A549 (cell line): ENCODE data around the gene CFAP119. TPM values are rescaled to one million over a fixed set of nuclear protein-coding genes. Genes with fewer than 3 reads are reported as not detected.
A peak's percentile ranks its signal among the peaks of the same experiment; 100 is the strongest.

ENCODE experiments used
- ATAC-seq, 2 experiments: fragments of 200-7000 bp in 1 of 2; fragments of >200 bp in 1 of 2; cut with Nextera tagmentation in 1 of 2; cut with Tn5 transposase in 1 of 2; 3 replicates each; pipeline versions ENCODE4 v1.8.0 to v1.9.1; 2018 to 2020; ENCODE audit warnings: mild to moderate bottlenecking in 1 of 2, moderate library complexity in 1 of 2
- CTCF ChIA-PET: fragments of 300-600 bp; sonication (Branson Sonifier 250); formaldehyde crosslinking; extraction: SDS; loops from one replicate; lab custom pipeline; 2021; ENCODE audit warnings: antibody characterized with exemption, inconsistent platforms; lab: Yijun Ruan, JAX
- POLR2A ChIA-PET: fragments of 350-600 bp; formaldehyde crosslinking; extraction: SDS; loops from one replicate; lab custom pipeline; 2021; ENCODE audit warnings: antibody characterized with exemption, inconsistent platforms; lab: Yijun Ruan, JAX
- DNase-seq, 2 experiments: peaks; one replicate each; pipeline versions ENCODE4 v3.0.0 to v3.0.0-alpha.2; 2011 to 2016; ENCODE audit warnings: low read depth in 1 of 2, low spot score in 1 of 2
- FAIRE-seq: peaks from 2 replicates; lab custom pipeline; 2011; peaks lifted over from hg19 to GRCh38; lab: Jason Lieb, UNC
- H3K27ac ChIP-seq, 2 experiments: fragments of >200 bp; sonication (Bioruptor Twin); formaldehyde crosslinking; 3 replicates each; pipeline ENCODE4 v1.5.1; 2016 to 2017
- H3K4me1 ChIP-seq: fragments of >200 bp; sonication (Bioruptor Twin); formaldehyde crosslinking; 3 replicates; pipeline ENCODE4 v1.6.1; 2016
- H3K4me2 ChIP-seq: fragments of >200 bp; sonication (Bioruptor Twin); formaldehyde crosslinking; 3 replicates; pipeline ENCODE4 v1.6.1; 2016
- H3K4me3 ChIP-seq: fragments of >200 bp; sonication (Bioruptor Twin); formaldehyde crosslinking; 3 replicates; pipeline ENCODE4 v1.5.1; 2016
- H3K9me3 ChIP-seq: fragments of >200 bp; sonication (Bioruptor Twin); formaldehyde crosslinking; 3 replicates; pipeline ENCODE4 v1.6.1; 2016
- CBX8 ChIP-seq: fragments of 200-600 bp; sonication (generic); IDR thresholded peaks from 2 replicates; pipeline ENCODE4 v1.6.1; 2016
- CEBPB ChIP-seq, 2 experiments: fragments of >200 bp in 1 of 2; sonication (Bioruptor Twin) in 1 of 2; formaldehyde crosslinking in 1 of 2; IDR thresholded peaks; 2 replicates each; pipeline ENCODE4 v1.6.1; 2012 to 2016
- EHF ChIP-seq: fragments of 250-450 bp; sonication (Bioruptor Pico); IDR thresholded peaks from 2 replicates; pipeline ENCODE4 v1.5.0; 2020; ENCODE audit warnings: mild to moderate bottlenecking
- EP300 ChIP-seq, 2 experiments: fragments of >200 bp; sonication (Bioruptor Twin); formaldehyde crosslinking; IDR thresholded peaks; 2 replicates in 1 of 2; 3 replicates in 1 of 2; pipeline ENCODE4 v1.6.1; 2016 to 2017
- FOSL2 ChIP-seq, 2 experiments: fragments of 450-650 bp in 1 of 2; fragments of >200 bp in 1 of 2; sonication (Bioruptor Twin) in 1 of 2; formaldehyde crosslinking; IDR thresholded peaks; 2 replicates each; pipeline versions ENCODE4 v1.5.0 to v1.6.1; 2016 to 2020; ENCODE audit warnings: mild to moderate bottlenecking in 1 of 2, moderate library complexity in 1 of 2
- HDAC2 ChIP-seq: fragments of 200-600 bp; sonication (generic); IDR thresholded peaks from 2 replicates; pipeline ENCODE4 v1.6.1; 2016
- HOXB5 ChIP-seq: fragments of 250-450 bp; sonication (Bioruptor Pico); IDR thresholded peaks from 2 replicates; pipeline ENCODE4 v1.5.0; 2020; ENCODE audit warnings: mild to moderate bottlenecking, moderate library complexity
- JUN ChIP-seq, 2 experiments: fragments of >200 bp; sonication (Bioruptor Twin); formaldehyde crosslinking; IDR thresholded peaks; 2 replicates in 1 of 2; 3 replicates in 1 of 2; pipeline ENCODE4 v1.6.1; 2016 to 2017
- KDM1A ChIP-seq: fragments of 200-600 bp; sonication (generic); IDR thresholded peaks from 2 replicates; pipeline ENCODE4 v1.6.1; 2016; ENCODE audit warnings: low read depth, mild to moderate bottlenecking
- MAFK ChIP-seq: fragments of 450-650 bp; IDR thresholded peaks from 2 replicates; pipeline ENCODE4 v1.6.1; 2014; ENCODE audit not compliant: partially characterized antibody
- MYC ChIP-seq: IDR thresholded peaks from 2 replicates; pipeline ENCODE4 v1.6.1; 2012; ENCODE audit warnings: mild to moderate bottlenecking, inconsistent platforms, low read length, improper control_type of control experiment, borderline replicate concordance
- NPAS2 ChIP-seq: fragments of 250-450 bp; sonication (Bioruptor Pico); IDR thresholded peaks from 2 replicates; pipeline ENCODE4 v1.8.0; 2022; ENCODE audit warnings: mild to moderate bottlenecking, moderate library complexity, borderline replicate concordance
- RARB ChIP-seq: fragments of 250-450 bp; sonication (Bioruptor Pico); IDR thresholded peaks from 2 replicates; pipeline ENCODE4 v1.8.0; 2021; ENCODE audit warnings: mild to moderate bottlenecking, moderate library complexity
- SREBF2 ChIP-seq: fragments of 450-650 bp; IDR thresholded peaks from 2 replicates; pipeline ENCODE4 v1.6.1; 2014; ENCODE audit warnings: mild to moderate bottlenecking, moderate library complexity
- TP53 ChIP-seq: fragments of 250-450 bp; sonication (Bioruptor Pico); IDR thresholded peaks from 2 replicates; pipeline ENCODE4 v1.5.0; 2021; ENCODE audit warnings: mild to moderate bottlenecking, moderate library complexity
- ZFP36 ChIP-seq: fragments of 450-650 bp; IDR thresholded peaks from 2 replicates; pipeline ENCODE4 v1.6.1; 2014; ENCODE audit warnings: borderline replicate concordance; ENCODE audit not compliant: partially characterized antibody
- ZNF302 ChIP-seq: fragments of 250-450 bp; sonication (Bioruptor Pico); IDR thresholded peaks from 2 replicates; pipeline ENCODE4 v1.9.0; 2021; ENCODE audit warnings: inconsistent platforms, mild to moderate bottlenecking, moderate library complexity
- WGBS: methylation state at CpG from one replicate; pipeline ENCODE4 v1.1.6; 2017; ENCODE audit errors: missing lambda C conversion rate; 5-methylcytosine and 5-hydroxymethylcytosine counted together
- polyA plus RNA-seq, 4 experiments: library from polyadenylated mRNA; depleted of rRNA in 3 of 4; stranded (reverse); fragments of >200 nt; fragmentation: RNase III in 1 of 4; extraction: RNeasy Plus Mini Kit Qiagen cat#74134 plus additional on column Dnase treatment in 1 of 4; gene quantifications; 2 replicates in 3 of 4; 3 replicates in 1 of 4; pipeline ENCODE4 v1.2.3, GENCODE V29; 2011 to 2017
- TF ChIP-seq, protein P1 (sequence below): fragments of 150-350 bp; IDR thresholded peaks from 2 replicates; pipeline ENCODE4 v1.6.1; 2014; ENCODE audit warnings: low read depth, mild to moderate bottlenecking, low read length
- TF ChIP-seq, protein P2 (sequence below): fragments of 250-450 bp; sonication (Bioruptor Pico); IDR thresholded peaks from 2 replicates; pipeline ENCODE4 v1.5.0; 2020; ENCODE audit warnings: low read depth, mild to moderate bottlenecking, moderate library complexity
- TF ChIP-seq, protein P3 (sequence below): fragments of 250-450 bp; sonication (Bioruptor Pico); IDR thresholded peaks from 2 replicates; pipeline ENCODE4 v1.5.0; 2021; ENCODE audit warnings: mild to moderate bottlenecking, moderate library complexity, borderline replicate concordance
- TF ChIP-seq, protein P4 (sequence below): fragments of 200-600 bp; sonication (generic); IDR thresholded peaks from 2 replicates; pipeline ENCODE4 v1.6.1; 2016; ENCODE audit warnings: antibody characterized with exemption, mild to moderate bottlenecking, moderate library complexity
- TF ChIP-seq, protein P5 (sequence below): IDR thresholded peaks from 2 replicates; pipeline ENCODE4 v1.6.1; 2012
- TF ChIP-seq, protein P6 (sequence below): IDR thresholded peaks from 2 replicates; pipeline ENCODE4 v1.6.1; 2012

CFAP119 gene
- polyA plus RNA-seq, 2 of the 4 experiments (the other 2 are of a cell fraction): 4.5 to 9.5 TPM

DNA sequence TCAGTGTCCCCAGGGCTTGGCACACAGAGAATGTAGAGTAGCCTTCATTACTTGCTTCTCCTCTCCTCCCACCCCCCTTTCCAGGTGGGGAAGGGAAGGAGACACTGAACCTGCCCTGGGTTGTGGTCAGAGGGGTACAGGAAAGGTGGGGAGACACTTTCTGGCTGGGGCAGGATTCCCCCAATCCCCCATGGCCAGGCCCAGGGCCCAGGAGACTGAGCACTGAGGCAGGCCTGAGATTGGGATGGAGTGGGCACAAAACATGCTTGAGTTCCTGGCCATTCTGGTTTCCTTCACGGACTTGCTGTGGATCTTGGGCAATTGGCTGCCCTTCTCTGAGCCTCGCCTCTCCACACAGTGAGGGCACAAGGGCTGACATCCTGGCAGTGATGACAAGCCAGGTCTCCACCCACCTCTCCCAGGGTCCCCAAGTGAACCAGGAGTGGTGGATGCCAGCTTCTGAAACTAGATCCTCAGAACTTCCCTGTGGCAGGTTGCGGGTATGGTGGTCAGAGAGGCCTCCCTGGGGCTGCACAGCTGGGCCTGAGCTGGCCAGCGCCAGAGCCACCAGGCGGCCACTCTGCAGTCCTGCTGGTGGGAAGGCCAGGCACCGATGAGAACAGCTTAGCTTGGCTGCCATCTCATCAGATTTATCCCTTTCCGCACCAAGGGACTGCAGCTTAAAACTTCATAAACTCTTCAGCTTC, 15.9 kb upstream of the CFAP119 start:
- H3K9me3 ChIP-seq: no peaks in the 10 kb centered on the region
- H3K4me2 ChIP-seq: no peak overlapping the region
- peaks cover 11% of the 10 kb centered on the region for H3K4me1 ChIP-seq
- no peak overlapping the region for H3K27ac ChIP-seq
- no peak overlapping the region for H3K4me3 ChIP-seq
- CTCF ChIA-PET: interaction anchor here (0.9 to 2.4 kb wide), 5 partner anchors 28 to 165 kb away, joined by 3 to 10 read pairs (median 3); no protein-coding TSS in a partner anchor
- POLR2A ChIA-PET: interaction anchor here (0.9 to 1.0 kb wide), 3 partner anchors 34 to 97 kb away, joined by 3 to 4 read pairs (median 3); no protein-coding TSS in a partner anchor
- WGBS: 98% methylated on average over 4 of the region's 7 CpGs
- TF ChIP-seq CBX8 (no peak), TP53 (CRISPR knock-in tag) (no peak), EP300 (IDR thresholded peaks at IDR 0.05) (no peak), ZFP36 (no peak), SREBF2 (no peak)
- TF ChIP-seq, protein P1, sequence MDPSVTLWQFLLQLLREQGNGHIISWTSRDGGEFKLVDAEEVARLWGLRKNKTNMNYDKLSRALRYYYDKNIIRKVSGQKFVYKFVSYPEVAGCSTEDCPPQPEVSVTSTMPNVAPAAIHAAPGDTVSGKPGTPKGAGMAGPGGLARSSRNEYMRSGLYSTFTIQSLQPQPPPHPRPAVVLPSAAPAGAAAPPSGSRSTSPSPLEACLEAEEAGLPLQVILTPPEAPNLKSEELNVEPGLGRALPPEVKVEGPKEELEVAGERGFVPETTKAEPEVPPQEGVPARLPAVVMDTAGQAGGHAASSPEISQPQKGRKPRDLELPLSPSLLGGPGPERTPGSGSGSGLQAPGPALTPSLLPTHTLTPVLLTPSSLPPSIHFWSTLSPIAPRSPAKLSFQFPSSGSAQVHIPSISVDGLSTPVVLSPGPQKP: no peak
- TF ChIP-seq, protein P2, sequence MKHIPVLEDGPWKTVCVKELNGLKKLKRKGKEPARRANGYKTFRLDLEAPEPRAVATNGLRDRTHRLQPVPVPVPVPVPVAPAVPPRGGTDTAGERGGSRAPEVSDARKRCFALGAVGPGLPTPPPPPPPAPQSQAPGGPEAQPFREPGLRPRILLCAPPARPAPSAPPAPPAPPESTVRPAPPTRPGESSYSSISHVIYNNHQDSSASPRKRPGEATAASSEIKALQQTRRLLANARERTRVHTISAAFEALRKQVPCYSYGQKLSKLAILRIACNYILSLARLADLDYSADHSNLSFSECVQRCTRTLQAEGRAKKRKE (CRISPR knock-in tag): no peak
- DNase-seq: no peak
- FAIRE-seq: no peak
- ATAC-seq: no peak

DNA sequence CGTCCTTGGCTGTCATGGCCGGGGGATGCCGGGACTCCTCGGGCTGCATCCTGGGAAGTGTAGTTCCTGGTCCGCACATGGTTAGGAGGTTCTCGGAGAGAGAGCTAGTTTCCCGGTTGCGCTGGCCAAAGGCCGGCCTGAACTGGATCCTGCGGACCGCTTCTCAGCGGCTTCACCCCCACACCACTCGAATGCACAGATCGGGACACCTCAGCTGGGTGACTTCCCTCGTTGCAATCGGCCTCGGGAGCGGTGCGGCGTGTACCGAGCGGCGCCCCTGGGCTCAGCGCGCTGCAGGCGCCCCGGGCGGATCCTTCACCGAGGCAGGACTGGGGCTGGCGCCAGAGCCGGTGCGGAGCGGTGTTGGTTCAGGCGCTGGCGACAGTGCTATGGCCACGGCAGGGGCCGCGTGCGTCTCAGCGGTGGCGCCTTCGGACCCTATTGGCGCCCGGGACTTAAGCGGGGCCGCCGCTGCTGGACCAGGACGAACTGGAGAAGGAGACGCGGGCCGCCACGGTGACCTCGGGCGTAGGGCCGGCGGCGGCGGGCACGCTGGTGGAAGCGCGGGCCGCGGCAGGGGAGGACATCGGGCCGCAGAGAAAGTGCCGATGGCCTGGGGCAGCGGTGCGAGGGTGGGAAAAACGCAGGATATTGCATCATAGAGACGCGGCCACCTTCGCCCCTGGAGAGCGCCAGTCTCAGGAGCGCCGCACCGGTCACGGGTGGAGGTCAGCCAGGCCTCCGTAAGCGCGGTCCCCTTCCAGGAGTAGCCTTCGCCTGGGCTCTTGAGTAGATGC, 13.7 kb upstream of the CFAP119 start:
- ChIA-PET CTCF (interaction anchor here (0.7 to 2.2 kb wide), 3 partner anchors 11 to 127 kb away, joined by 3 to 18 read pairs (median 4); partner anchors contain the start of gene RNF40), POLR2A (interaction anchor here (0.6 to 3.0 kb wide), 12 partner anchors 8 to 167 kb away, joined by 3 to 10 read pairs (median 4); partner anchors contain the start of genes PHKG2 and ZNF629)
- peak overlapping the region; percentile 59 for H3K4me3 ChIP-seq
- WGBS: under 1% methylated on average over 25 of the region's 81 CpGs
- H3K27ac ChIP-seq: peak overlapping the region; percentile 91 to 99
- FAIRE-seq (no peak), ATAC-seq (peak; percentile 80 to 89), DNase-seq (peak; percentile 88 to 96)
- H3K9me3 ChIP-seq: no peaks in the 10 kb centered on the region
- H3K4me1 ChIP-seq: peaks cover 11% of the 10 kb centered on the region
- H3K4me2 ChIP-seq: peak overlapping the region; percentile 74
- no peak for TF ChIP-seq FOSL2 (IDR thresholded peaks at IDR 0.05)
- TF ChIP-seq FOSL2 (CRISPR knock-in tag; IDR thresholded peaks at IDR 0.05): 0 out of 2 replicates have a peak, but pooled peaks have one; percentile 2
- TF ChIP-seq, protein P3, sequence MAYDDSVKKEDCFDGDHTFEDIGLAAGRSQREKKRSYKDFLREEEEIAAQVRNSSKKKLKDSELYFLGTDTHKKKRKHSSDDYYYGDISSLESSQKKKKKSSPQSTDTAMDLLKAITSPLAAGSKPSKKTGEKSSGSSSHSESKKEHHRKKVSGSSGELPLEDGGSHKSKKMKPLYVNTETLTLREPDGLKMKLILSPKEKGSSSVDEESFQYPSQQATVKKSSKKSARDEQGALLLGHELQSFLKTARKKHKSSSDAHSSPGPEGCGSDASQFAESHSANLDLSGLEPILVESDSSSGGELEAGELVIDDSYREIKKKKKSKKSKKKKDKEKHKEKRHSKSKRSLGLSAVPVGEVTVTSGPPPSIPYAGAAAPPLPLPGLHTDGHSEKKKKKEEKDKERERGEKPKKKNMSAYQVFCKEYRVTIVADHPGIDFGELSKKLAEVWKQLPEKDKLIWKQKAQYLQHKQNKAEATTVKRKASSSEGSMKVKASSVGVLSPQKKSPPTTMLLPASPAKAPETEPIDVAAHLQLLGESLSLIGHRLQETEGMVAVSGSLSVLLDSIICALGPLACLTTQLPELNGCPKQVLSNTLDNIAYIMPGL (CRISPR knock-in tag): 0 out of 2 replicates have a peak, but pooled peaks have one; percentile 27
- TF ChIP-seq, protein P4, sequence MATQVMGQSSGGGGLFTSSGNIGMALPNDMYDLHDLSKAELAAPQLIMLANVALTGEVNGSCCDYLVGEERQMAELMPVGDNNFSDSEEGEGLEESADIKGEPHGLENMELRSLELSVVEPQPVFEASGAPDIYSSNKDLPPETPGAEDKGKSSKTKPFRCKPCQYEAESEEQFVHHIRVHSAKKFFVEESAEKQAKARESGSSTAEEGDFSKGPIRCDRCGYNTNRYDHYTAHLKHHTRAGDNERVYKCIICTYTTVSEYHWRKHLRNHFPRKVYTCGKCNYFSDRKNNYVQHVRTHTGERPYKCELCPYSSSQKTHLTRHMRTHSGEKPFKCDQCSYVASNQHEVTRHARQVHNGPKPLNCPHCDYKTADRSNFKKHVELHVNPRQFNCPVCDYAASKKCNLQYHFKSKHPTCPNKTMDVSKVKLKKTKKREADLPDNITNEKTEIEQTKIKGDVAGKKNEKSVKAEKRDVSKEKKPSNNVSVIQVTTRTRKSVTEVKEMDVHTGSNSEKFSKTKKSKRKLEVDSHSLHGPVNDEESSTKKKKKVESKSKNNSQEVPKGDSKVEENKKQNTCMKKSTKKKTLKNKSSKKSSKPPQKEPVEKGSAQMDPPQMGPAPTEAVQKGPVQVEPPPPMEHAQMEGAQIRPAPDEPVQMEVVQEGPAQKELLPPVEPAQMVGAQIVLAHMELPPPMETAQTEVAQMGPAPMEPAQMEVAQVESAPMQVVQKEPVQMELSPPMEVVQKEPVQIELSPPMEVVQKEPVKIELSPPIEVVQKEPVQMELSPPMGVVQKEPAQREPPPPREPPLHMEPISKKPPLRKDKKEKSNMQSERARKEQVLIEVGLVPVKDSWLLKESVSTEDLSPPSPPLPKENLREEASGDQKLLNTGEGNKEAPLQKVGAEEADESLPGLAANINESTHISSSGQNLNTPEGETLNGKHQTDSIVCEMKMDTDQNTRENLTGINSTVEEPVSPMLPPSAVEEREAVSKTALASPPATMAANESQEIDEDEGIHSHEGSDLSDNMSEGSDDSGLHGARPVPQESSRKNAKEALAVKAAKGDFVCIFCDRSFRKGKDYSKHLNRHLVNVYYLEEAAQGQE: peak; percentile 16; the same call in 1 of the 2 replicates
- TF ChIP-seq HDAC2: 0 out of 2 replicates have a peak, but pooled peaks have one; percentile 31
- TF ChIP-seq MAFK: no peak
- TF ChIP-seq HOXB5 (CRISPR knock-in tag): no peak; the same call in 1 of the 2 replicates
- no peak for TF ChIP-seq EHF
- TF ChIP-seq MYC: peak; percentile 91; the same call in 1 of the 2 replicates
- TF ChIP-seq ZNF302 (CRISPR knock-in tag): no peak
- TF ChIP-seq, protein P5, sequence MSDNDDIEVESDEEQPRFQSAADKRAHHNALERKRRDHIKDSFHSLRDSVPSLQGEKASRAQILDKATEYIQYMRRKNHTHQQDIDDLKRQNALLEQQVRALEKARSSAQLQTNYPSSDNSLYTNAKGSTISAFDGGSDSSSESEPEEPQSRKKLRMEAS: peak; percentile 75
- TF ChIP-seq KDM1A: no peak
- TF ChIP-seq, protein P6, sequence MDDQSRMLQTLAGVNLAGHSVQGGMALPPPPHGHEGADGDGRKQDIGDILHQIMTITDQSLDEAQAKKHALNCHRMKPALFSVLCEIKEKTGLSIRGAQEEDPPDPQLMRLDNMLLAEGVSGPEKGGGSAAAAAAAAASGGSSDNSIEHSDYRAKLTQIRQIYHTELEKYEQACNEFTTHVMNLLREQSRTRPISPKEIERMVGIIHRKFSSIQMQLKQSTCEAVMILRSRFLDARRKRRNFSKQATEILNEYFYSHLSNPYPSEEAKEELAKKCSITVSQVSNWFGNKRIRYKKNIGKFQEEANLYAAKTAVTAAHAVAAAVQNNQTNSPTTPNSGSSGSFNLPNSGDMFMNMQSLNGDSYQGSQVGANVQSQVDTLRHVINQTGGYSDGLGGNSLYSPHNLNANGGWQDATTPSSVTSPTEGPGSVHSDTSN: peak; percentile 67
- peak; percentile 43 to 79; a peak in 2 of 4 replicates for TF ChIP-seq CEBPB (IDR thresholded peaks at IDR 0.05)
- TF ChIP-seq NPAS2: no peak
- TF ChIP-seq JUN (IDR thresholded peaks at IDR 0.05): peak; percentile 89 to 97; a peak in 4 of 5 replicates
- TF ChIP-seq RARB (CRISPR knock-in tag): 0 out of 2 replicates have a peak, but pooled peaks have one; percentile 27
